T-helper 1 cell treated with Interleukin-12 subunit alpha and Interleukin-12 subunit beta and Interleukin-4 antibody, amounts not matched to agents 30 ng/mL and 1 ng/mL, for 36 hours (primary cell): ENCODE results near the gene PODXL2. TPM values are rescaled to one million over a fixed set of nuclear protein-coding genes. Genes with fewer than 3 reads are reported as not detected.
"Not testable (repeated sequence)": the region's sequence is repeated elsewhere in the genome, so short reads cannot be mapped to it uniquely, and the experiment has no call there.

Experiments
- intact Hi-C: fragments of 100-400 bp; cut with micrococcal nuclease; formaldehyde crosslinking; loops from one replicate; pipeline ENCODE4 v1.15.1; 2024
- total RNA-seq: library from RNA; stranded (reverse); gene quantifications from 2 replicates; pipeline ENCODE4 v1.2.3, GENCODE V29; 2022

The PODXL2 gene
- total RNA-seq, 1 donor from 2014 or later = 3.8 TPM

- intact Hi-C loops = loop anchor here (1.0 to 10.0 kb wide), 14 partner anchors 25 to 1756 kb away; partner anchors contain the start of genes EEFSEC, MCM2, PODXL2 and RUVBL1
Measured at GRCh38 chr3:127672429-127673190, 43.6 kb downstream of the PODXL2 start, which contains the start of gene ABTB1. ABTB1 (plus strand) TSS chr3:127672952; CDS start chr3:127673026, 74 bp downstream.

- intact Hi-C loops = loop anchor here (1.0 to 10.0 kb wide), 6 partner anchors 98 to 1757 kb away; partner anchors contain the start of genes EEFSEC, SEC61A1 and ZXDC
Measured at GRCh38 chr3:127673191-127674100, 44.5 kb downstream of the PODXL2 start.

- intact Hi-C loops = loop anchor here (10.0 kb wide), 1 partner anchor 941 kb away; no protein-coding TSS in a partner anchor
Measured at GRCh38 chr3:127674101-127674721, 45.2 kb downstream of the PODXL2 start.

DNA sequence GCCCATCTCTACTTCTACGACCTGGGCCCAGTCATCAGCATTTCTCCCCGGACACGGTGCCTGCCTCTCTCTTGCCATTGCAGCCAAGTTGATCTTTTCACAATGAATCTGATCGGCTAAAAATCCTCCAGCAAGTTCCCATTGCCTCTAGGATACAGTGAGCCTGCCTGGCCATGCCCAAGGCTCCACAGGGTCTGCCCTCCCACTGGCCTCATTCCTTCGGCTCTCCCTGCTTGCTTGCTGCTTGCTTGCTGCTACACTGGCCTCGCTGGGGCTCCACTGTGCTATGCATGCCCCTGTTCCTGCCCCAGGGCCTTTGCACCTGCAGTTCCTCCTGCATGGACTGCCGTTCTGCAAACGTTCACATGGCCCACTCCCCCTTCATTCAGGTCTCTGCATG lies 45.8 kb downstream of the PODXL2 start:
- intact Hi-C loops = loop anchor here (10.0 kb wide), 1 partner anchor 940 kb away; no protein-coding TSS in a partner anchor

GRCh38 chr3:127675651-127676391 lies 46.8 kb downstream of the PODXL2 start:
- intact Hi-C loops = loop anchor here (10.0 kb wide), 1 partner anchor 939 kb away; no protein-coding TSS in a partner anchor

GRCh38 chr3:127676456-127676855 lies 47.5 kb downstream of the PODXL2 start:
- intact Hi-C loops = loop anchor here (10.0 kb wide), 1 partner anchor 938 kb away; no protein-coding TSS in a partner anchor

DNA sequence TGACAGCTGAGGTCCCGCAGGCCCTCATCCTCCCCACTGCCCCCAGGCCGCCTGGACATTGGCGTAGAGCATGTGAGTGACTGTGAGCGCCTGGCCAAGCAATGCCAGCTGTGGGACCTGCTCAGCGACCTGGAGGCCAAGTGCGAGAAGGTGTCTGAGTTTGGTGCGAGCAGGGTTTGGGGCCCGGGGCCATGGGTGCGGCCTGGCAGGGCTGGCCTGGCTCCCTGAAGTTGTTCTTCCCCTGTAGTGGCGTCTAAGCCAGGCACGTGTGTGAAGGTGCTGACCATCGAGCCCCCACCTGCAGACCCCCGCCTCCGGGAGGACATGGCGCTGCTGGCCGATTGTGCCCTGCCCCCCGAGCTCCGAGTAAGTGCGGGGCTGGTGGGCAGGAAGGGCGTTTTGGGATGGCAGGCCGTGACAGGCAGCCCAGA lies 48.0 kb downstream of the PODXL2 start:
- intact Hi-C loops = loop anchor here (10.0 kb wide), 1 partner anchor 938 kb away; no protein-coding TSS in a partner anchor

DNA sequence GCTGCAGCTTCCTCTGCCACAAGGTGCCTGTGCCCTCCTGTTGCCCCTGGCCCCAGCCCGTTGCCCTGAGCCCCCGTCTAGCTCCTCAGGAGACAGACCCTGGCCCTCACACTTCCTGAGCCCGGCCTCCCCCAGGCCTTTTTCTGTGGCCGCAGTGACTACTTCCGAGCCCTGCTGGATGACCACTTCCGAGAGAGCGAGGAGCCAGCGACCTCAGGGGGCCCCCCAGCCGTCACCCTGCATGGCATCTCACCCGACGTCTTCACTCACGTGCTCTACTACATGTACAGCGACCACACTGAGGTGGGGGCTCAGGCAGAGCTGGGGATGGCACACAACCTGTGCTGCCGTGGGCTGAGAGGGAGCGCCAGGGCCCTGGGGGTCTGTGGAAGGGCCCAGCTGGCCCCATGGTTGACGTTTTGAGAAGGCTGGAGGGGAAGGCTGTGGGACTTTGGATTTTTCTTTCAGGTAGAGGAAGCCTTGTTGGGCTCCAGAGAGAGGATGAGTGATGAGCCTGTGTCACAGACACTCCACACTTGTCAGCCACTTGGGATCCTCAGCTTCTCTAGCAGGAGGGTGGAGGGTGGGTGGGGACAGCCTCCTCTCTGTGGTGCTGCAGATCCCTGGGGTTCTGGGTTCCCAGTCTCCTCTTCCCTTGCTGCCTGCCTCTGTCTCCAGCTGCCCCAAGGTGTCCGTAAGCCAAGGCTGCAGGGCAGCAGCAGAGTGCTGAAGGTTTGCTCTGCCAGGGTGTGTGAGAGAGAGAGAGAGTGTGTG lies 48.7 kb downstream of the PODXL2 start:
- intact Hi-C loops = loop anchor here (10.0 kb wide), 1 partner anchor 937 kb away; no protein-coding TSS in a partner anchor

DNA sequence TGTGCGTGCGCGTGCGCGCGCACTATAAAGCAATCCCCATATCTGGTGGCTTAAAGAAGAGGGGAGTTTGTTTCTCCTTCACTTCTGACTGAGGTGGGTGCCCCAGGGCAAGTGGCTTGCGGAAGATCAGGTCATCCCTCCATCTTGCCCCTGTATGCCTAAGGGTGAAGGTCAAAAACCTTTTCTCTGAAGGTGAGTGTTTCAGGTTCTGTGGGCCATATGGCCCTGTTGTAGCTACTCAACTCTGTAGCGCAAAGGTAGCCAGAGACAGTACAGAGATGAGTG lies 49.3 kb downstream of the PODXL2 start:
- intact Hi-C loops = loop anchor here (10.0 kb wide), 1 partner anchor 937 kb away; no protein-coding TSS in a partner anchor

DNA sequence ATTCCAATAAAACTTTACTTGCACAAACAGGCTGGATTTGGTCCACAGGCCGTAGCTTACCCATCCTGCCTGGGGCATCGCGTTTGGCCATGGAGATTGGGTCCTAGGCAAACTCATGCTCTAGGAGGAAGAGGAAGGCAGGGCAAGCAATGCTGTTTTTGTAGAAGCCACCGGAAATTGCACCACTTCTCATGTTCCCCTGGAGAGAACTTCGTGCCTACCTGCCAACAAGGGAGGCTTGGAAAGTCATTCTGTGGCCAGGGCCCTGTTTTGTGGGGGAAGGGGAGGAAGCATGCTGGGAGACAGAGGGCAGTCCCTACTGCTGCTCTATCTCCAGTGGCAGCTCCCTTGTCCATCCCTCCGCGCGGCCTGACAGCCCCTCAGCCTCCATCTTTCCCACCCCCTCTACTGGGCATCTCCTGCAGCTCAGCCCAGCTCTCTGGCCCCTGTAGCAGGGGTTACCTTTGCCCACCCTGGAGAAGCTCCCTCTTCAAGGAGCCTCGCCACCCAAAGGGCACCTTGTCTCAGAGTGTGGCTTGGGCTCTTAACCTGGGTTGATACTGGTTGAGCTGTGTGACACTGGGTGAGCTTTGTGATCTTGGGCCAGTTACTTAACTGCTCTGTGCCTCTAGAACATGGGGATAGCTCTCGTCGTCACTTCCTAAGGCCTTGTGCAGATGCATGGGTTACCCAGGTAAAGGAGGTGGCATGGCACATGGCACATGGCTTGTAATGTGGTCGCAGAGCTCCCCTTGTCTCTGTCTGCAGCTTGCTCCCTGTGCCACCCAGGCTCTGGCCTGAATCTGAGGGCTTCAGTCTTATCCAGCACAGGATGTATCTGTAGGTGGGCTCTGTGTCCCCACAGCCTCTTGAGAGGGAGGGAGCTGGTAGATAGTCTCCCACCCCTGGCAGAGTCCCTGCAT lies 49.9 kb downstream of the PODXL2 start:
- intact Hi-C loops = loop anchor here (10.0 kb wide), 1 partner anchor 936 kb away; no protein-coding TSS in a partner anchor

DNA sequence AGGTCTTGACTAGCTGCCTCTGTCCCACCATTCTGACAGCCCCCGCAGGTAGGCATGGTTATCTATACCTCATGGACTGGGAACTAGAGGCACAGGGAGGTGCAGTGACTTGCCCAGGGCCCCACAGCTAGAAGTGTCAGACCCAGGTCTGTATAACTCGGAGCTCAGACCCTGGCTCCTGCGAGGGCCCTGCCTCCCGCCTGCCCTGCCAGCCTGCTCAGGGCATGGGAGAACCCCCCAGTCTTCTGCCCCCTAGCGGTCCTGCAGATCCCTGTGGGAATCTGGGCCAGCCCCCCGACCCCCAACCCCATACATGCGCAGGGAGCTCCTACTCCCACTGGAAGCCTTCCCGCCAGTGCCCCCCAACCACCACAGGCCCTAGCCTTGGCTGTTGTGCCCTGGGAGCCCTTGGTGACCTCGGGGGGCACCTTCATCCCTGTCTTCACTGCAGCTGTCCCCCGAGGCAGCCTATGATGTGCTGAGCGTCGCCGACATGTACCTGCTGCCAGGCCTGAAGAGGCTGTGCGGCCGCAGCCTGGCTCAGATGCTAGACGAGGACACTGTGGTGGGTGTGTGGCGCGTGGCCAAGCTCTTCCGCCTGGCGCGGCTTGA lies 50.7 kb downstream of the PODXL2 start:
- intact Hi-C loops = loop anchor here (10.0 kb wide), 1 partner anchor 935 kb away; no protein-coding TSS in a partner anchor

DNA sequence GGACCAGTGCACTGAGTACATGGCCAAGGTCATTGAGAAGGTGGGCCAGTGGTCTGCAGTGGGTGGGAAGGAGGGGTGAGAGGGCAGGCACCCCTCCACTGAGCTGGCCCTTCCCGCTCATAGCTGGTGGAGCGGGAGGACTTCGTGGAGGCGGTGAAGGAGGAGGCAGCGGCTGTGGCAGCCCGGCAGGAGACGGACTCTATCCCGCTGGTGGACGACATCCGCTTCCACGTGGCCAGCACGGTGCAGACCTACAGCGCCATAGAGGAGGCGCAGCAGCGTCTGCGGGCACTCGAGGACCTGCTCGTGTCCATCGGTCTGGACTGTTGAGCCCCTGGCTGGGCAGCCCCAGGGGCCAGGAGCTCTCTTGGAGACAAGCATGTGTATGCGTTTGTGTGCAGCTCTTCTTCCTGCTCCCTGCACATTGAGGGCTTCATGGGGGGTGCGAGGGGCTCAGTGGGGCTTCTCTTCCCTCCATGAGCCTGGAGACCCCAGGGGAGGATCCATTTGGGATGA lies 51.2 kb downstream of the PODXL2 start:
- intact Hi-C loops = no loop called here

DNA sequence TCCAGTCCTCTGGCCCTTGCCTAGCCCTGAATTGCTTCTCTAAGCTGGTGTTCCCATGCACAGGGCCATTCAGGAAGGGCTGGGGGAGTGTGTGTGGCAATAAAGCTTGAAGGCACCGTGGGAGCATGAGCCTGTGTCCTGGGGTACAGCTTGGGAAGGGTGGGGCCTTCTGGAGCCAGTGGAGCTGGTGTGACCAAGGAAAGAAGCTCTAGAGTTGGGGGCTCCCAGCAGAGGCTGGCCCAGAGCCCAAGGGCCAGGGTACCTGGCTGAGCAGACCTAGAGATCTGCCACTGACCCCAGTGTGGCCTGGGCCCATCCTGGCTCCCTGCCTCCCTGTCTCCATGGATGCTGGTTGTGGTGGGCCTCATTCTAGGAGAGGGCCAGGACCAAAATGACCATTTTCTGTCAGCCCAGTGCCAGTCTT lies 51.8 kb downstream of the PODXL2 start:
- intact Hi-C loops = no loop called here

GRCh38 chr3:127682175-127682554 lies 53.2 kb downstream of the PODXL2 start:
- intact Hi-C loops = not testable (repeated sequence)

- intact Hi-C loops = no loop called here
Measured at GRCh38 chr3:127682561-127682960, 53.6 kb downstream of the PODXL2 start.

DNA sequence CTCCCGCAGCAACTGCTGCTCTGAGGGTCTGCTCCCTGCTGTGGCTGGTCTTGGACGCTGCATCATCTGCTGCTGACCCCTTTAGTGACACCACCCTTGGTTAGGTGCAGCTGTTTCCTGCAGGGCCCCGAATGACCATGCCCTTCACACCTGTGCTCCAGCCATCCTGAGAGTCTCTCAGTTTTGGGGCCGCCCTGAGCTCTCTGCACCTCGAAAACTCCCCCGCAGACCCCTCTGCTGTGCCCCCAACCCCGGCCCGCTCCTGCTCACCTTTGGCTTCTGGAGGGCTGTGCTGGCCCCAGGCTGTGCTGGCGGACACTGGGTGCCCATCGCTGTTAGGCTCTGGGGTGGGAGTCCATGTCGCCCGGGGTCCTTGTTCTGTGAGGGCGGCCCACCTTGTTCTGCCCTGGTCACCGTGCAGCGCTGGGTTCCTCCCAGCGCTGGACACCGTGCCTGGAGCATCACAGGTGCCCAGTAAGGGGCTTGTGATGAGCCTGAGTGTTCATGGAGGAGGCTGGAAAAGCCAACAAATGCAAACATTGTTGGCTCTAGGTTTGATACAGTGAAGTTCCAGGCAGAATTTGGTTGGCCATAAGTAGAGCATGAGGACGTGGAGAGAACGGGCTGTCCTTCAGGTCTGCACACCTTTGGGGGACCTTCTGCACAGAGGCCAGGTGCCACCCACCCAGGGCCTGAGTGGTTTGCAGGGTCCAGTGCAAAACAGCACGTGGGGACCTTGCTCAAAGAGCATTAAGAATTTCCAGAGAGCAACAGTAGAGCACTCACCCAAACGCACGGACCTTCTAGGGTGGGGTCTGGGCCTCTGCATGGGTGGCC lies 56.1 kb downstream of the PODXL2 start:
- intact Hi-C loops = no loop called here
